NB4 (cell line): ENCODE data around the gene HSP90B1.

Source experiments
- DNase-seq: peaks from one replicate; pipeline ENCODE4 v3.0.0; 2010; ENCODE audit warnings: low read depth
- H3K4me3 ChIP-seq: one replicate; pipeline ENCODE4 v1.5.1; 2011; ENCODE audit warnings: mild to moderate bottlenecking, low read depth, low read length, moderate library complexity
- MYC ChIP-seq: IDR thresholded peaks from 2 replicates; pipeline ENCODE4 v1.6.1; 2011; ENCODE audit warnings: low read depth, low read length
- POLR2A ChIP-seq: IDR thresholded peaks from 2 replicates; pipeline ENCODE4 v1.6.1; 2011; ENCODE audit warnings: mild to moderate bottlenecking; ENCODE audit not compliant: insufficient read length; ENCODE audit errors: extremely low read depth
- TF ChIP-seq, protein P1 (sequence below): IDR thresholded peaks from 2 replicates; pipeline ENCODE4 v1.6.1; 2011; ENCODE audit warnings: low read depth, low read length
- TF ChIP-seq, protein P2 (sequence below): IDR thresholded peaks from one replicate; pipeline ENCODE4 v1.5.1; 2012; ENCODE audit warnings: low read depth, low read length

Gene HSP90B1

DNA sequence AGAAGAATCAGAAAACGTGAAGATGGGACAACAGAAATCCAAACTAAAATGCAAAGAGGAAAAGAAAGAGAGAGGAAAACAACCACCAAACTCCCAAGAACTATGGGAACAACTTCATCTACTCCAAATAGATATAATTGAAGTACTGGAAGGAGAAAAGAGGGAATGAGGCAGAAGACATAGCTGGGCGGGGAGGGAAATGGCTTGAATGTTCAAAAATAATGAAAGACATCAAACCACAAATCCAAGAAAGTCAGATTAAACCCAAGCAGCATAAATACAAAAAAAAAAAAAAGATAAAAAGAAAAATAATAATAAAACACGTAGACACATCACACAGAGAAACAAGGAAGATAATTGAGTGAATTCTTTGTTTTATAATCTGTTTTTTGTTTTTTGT is 12.3 kb upstream of the HSP90B1 start:
- TF ChIP-seq, protein P1, sequence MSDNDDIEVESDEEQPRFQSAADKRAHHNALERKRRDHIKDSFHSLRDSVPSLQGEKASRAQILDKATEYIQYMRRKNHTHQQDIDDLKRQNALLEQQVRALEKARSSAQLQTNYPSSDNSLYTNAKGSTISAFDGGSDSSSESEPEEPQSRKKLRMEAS: no peak
- TF ChIP-seq POLR2A: no peak
- TF ChIP-seq MYC: no peak
- TF ChIP-seq, protein P2, sequence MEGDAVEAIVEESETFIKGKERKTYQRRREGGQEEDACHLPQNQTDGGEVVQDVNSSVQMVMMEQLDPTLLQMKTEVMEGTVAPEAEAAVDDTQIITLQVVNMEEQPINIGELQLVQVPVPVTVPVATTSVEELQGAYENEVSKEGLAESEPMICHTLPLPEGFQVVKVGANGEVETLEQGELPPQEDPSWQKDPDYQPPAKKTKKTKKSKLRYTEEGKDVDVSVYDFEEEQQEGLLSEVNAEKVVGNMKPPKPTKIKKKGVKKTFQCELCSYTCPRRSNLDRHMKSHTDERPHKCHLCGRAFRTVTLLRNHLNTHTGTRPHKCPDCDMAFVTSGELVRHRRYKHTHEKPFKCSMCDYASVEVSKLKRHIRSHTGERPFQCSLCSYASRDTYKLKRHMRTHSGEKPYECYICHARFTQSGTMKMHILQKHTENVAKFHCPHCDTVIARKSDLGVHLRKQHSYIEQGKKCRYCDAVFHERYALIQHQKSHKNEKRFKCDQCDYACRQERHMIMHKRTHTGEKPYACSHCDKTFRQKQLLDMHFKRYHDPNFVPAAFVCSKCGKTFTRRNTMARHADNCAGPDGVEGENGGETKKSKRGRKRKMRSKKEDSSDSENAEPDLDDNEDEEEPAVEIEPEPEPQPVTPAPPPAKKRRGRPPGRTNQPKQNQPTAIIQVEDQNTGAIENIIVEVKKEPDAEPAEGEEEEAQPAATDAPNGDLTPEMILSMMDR: no peak
- DNase-seq: no peak
- H3K4me3 ChIP-seq: no peak overlapping the region

DNA sequence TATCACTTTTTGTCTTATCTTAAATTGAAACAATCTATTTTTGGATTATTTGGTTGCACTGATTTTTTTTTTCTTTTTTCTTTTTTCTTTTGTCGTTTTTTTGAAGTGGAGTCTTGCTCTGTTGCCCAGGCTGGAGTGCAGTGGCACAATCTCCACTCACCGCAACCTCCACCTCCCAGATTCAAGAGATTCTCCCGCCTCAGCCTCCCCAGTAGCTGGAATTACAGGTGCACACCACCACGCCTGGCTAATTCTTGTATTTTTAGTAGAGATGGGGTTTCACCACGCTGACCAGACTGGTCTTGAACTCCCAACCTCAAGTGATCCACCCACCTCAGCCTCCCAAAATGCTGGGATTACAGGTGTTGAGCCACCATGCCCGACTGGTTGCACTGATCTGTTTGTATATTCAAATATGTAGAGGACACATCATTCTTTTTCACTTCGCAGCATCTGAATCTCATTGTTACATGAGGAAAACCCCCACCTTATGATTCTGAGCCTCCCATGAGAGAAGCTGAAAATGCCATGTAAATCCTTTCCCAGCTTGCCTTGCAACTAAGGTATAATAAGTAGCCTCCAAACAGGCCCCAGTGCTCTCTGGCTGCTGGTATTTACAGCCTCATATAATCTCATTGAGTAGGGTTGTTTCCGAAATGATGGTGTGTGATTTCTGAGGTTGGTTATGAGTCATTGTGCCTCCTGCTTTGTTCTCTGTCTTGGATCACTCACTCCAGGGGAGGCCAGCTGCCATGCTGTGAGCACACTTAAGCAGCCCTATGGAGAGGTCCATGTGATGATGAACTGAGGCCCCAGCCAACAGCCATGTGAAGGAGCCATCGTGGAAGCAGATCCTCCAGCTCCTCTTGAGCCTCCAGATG is 5.2 kb upstream of the HSP90B1 start:
- TF ChIP-seq, protein P1: no peak
- TF ChIP-seq MYC (no peak), POLR2A (no peak)
- TF ChIP-seq, protein P2: no peak
- peak; percentile 54 for DNase-seq
- H3K4me3 ChIP-seq: no peak overlapping the region

DNA sequence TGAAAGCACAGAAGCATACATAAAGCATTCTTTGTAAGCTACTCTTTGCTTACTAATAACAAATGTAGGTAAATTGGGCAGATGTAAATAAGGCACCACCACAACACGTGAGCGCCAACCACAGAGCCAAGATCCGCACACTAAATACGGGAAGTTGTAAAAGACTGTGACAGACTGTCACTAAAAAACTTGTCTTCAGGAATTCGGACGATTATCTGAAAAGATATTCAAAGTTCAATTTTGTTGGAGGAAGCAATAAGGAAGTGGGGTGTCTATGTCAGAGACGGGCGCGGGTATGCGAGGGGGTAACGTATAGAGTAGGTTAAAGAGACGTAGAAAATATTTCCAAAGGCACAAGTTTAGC is 1.5 kb upstream of the HSP90B1 start:
- DNase-seq: peak; percentile 82
- TF ChIP-seq POLR2A (no peak), MYC (peak; percentile 63)
- TF ChIP-seq, protein P1: peak; percentile 88
- TF ChIP-seq, protein P2: no peak

DNA sequence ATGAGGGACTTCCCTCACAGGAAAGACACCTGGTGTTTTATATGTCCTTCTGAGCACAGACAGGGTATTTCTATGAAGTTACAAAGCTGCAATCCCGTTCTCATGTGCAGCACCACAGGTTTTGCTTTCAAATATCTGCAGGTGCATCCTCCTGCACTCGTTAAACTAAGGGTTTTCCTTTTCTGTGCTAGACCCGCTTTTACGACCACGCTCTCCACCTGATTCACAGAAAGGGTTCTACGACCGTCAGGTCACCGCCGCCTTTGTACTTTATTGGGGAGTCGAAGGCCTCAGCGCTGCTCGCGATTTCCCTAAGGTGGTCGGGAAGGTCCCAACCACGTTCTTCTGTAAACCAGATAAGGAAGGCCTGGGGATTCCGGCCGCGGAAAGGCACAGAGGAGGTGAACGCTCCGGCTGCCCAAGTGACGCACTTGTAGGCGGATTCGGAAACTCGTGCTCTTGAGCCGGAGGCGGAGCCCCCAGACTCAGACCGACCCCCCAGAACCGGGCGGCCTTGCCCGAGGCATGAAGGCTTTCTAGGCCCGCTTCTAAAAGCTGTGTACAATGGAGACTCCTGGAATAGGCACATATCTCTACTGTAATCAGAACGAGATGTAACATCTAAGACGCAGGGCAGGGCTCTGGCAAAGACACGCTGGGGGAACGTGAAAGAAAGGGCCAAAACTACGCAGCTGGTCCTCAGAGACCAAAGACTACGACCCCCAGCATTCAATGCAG is 995 bp upstream of the HSP90B1 start:
- peak; percentile 96 for DNase-seq
- TF ChIP-seq, protein P2: no peak
- TF ChIP-seq POLR2A (peak; percentile 74), MYC (peak; percentile 82)
- TF ChIP-seq, protein P1: peak; percentile 71
- H3K4me3 ChIP-seq: peak overlapping the region; percentile 80

More for the DNA sequence above, 1.5 kb upstream of the HSP90B1 start:
- H3K4me3 ChIP-seq: peak overlapping the region; percentile 80

DNA sequence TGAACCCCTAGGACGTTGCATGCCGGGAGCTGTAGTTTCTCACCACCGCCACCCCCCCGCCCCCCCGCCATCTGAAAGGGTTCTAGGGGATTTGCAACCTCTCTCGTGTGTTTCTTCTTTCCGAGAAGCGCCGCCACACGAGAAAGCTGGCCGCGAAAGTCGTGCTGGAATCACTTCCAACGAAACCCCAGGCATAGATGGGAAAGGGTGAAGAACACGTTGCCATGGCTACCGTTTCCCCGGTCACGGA is 501 bp upstream of the HSP90B1 start:
- DNase-seq: no peak
- TF ChIP-seq, protein P1: no peak
- TF ChIP-seq MYC: no peak
- TF ChIP-seq, protein P2: no peak
- TF ChIP-seq POLR2A: no peak
- H3K4me3 ChIP-seq: peak overlapping the region; percentile 80
